ENCODE measurements around the gene MT1G. TPM values are rescaled to one million over a fixed set of nuclear protein-coding genes. Genes with fewer than 3 reads are reported as not detected.
"Not testable (repeated sequence)": the region's sequence is repeated elsewhere in the genome, so short reads cannot be mapped to it uniquely, and the experiment has no call there.

The MT1G gene
- 10 to 100 TPM; 15.3 to 16.6 TPM for total RNA-seq

DNA sequence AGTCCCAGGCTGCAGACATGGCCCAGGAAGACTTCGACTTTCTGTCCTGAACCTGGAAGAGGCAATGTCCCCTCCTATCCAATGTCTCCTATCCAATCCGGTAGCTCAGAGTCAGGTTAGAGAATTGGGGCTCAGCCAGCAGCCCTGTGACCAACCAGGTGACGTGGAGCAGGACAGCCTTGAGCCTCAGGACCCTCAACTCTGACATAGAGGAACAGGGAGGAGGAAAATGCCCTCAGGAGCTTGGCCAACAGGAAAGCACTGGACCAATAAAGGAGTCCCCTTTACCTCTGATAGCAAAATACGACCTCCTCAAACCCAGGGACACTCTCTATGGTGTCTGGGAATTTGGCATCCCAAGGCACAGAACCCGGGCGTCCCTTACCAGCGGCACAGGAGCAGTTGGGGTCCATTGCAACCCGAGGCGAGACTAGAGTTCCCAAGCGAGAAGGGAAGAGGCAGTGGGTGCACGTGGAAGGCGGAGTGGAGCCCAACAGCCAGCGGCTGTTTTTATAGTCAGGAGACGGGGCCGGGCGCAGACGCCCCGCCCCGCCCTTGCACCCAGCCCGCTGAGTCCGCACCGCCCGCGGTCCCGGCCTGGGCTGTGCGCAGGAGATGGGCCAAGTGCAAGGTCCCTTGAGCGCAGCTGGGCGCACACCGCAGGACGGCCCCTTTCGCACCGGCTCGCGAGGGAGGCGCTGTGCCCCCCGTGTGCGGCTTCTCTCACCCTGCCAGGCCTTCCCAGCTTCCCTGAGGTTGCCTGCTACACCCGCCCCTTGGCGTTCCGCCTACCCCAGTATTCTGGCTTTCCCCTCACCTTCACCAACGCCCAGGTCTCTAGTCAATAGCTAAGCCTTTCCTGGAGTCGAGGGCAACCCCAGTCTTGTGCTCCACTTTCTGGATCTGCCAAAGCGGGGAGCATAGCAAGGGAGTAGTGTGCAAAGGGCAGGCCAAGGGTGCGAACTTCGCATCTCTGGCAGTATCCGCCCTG, at the start of gene MT1G:
TSS of gene MT1G (minus strand) at position 485 of the 991 bp plus-strand sequence. CDS start at position 413, 72 bp downstream.
- ChIA-PET POLR2A (no interaction called here), CTCF (interaction anchor here (0.9 to 1.5 kb wide), 3 partner anchors 8 to 14 kb away, joined by 3 to 6 read pairs (median 3); partner anchors contain the start of gene MT1X)

- POLR2A ChIA-PET, result not testable (repeated sequence)
- CTCF ChIA-PET, result interaction anchor here (1.5 kb wide), 1 partner anchor 16 kb away, joined by 7 read pairs; no protein-coding TSS in a partner anchor
Observed at GRCh38 chr16:56717532-56717931, 49.7 kb upstream of the MT1G start.

- ChIA-PET CTCF (interaction anchor here (1.5 kb wide), 1 partner anchor 15 kb away, joined by 7 read pairs; no protein-coding TSS in a partner anchor), POLR2A (no interaction called here)
Observed at GRCh38 chr16:56716761-56717160, 48.9 kb upstream of the MT1G start.

GRCh38 chr16:56715126-56715525, 47.3 kb upstream of the MT1G start:
- CTCF ChIA-PET, result no interaction called here
- POLR2A ChIA-PET, result no interaction called here

GRCh38 chr16:56713794-56714193, 45.9 kb upstream of the MT1G start:
- CTCF ChIA-PET, result no interaction called here
- POLR2A ChIA-PET, result interaction anchor here (0.7 kb wide), 1 partner anchor 421 kb away, joined by 4 read pairs; no protein-coding TSS in a partner anchor

- CTCF ChIA-PET, result interaction anchor here (1.5 kb wide), 1 partner anchor 10 kb away, joined by 6 read pairs; no protein-coding TSS in a partner anchor
- POLR2A ChIA-PET, result no interaction called here
Observed at GRCh38 chr16:56711862-56712261, 44.0 kb upstream of the MT1G start.

DNA sequence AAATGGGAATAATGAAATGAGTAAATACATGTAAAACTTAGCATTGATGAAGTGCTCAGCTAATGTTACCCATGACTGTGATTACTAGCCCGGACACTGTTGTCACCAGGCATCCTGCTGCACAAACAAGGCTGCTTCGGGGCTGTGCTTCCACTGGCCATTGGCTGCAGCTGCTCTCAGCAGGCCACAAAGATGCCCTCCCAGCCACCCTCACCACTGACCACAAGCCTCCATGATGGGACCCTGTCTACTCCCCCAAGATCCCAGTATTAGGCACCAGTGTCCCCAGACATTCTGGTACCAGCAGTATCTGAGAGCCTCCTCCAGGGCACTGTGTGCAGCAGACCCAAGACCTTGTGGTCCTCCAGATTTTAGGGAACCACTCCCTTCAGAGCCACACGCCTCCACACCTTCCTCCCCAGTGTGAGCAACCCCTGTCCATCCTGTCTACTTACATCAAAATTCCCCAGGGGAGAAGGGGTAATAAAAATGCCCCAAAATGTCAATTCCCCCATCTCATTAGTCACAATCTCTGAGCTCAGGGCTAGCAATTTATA, 42.4 kb upstream of the MT1G start:
- POLR2A ChIA-PET, result no interaction called here
- CTCF ChIA-PET, result no interaction called here

DNA sequence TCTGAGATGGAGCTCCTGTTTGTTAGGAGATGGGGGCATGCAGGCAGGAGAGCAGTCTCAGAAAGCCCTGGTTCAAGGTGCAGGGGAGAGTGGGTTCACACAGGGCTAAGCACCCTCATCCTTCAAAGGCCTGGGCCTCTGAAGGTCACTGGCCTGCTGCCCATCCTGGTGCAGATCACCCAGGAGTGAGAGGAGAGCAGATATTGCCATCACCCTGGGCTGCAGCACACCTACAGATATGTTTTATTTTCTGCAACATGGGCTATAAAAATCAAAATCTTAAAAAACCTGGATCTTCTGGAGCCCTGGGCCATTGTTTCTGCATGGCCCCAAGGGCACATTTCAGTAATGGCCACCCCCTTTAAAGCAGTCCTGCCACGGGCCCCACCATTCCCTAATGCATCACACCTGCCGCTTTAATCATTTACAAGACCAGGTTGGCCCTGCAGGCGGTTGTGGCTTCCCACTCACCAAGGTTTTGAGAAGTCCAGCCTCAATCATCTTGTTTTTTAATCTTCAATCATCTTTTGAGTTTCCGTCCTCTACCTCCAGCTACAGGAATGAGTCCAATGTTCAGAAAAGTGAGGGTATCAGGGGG, 41.7 kb upstream of the MT1G start:
- ChIA-PET CTCF (no interaction called here), POLR2A (interaction anchor here (0.6 kb wide), 1 partner anchor 33 kb away, joined by 3 read pairs; no protein-coding TSS in a partner anchor)

- ChIA-PET POLR2A (interaction anchor here (0.6 to 1.0 kb wide), 2 partner anchors 34 to 223 kb away, joined by 3 read pairs; partner anchors contain the start of gene HERPUD1), CTCF (interaction anchor here (0.6 kb wide), 1 partner anchor 111 kb away, joined by 3 read pairs; no protein-coding TSS in a partner anchor)
Observed at GRCh38 chr16:56708525-56709442, 40.9 kb upstream of the MT1G start.

- ChIA-PET POLR2A (interaction anchor here (0.7 kb wide), 1 partner anchor 167 kb away, joined by 4 read pairs; no protein-coding TSS in a partner anchor), CTCF (interaction anchor here (0.7 to 3.9 kb wide), 7 partner anchors 14 to 282 kb away, joined by 3 to 48 read pairs (median 7); no protein-coding TSS in a partner anchor)
Observed at GRCh38 chr16:56702836-56703235, 35.0 kb upstream of the MT1G start.

DNA sequence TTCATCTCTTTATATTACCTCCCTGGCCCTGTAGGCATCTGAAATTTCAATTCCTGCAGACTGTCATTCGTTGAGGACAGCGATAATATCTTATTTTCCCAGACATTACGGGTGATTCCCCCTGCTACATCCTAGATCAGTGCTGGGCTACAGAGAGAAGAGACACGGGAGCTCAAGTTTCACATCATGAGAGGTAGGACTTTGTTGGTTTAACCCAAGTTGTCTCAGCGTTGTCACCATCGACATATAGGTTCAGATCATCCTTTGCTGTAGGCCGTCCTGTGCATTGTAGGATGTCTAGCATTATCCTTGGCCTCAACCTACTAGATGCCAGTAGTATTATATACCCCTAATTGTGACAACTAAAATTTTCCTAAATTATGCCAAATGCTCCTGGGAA, 33.7 kb upstream of the MT1G start:
- POLR2A ChIA-PET, result interaction anchor here (1.9 kb wide), 1 partner anchor 19 kb away, joined by 7 read pairs; no protein-coding TSS in a partner anchor

GRCh38 chr16:56700631-56701030, 32.8 kb upstream of the MT1G start:
- CTCF ChIA-PET, result interaction anchor here (0.6 to 3.9 kb wide), 7 partner anchors 22 to 183 kb away, joined by 3 to 48 read pairs (median 4); partner anchors contain the start of gene MT1A
- POLR2A ChIA-PET, result interaction anchor here (1.9 kb wide), 1 partner anchor 18 kb away, joined by 7 read pairs; no protein-coding TSS in a partner anchor

More for the DNA sequence above, 33.7 kb upstream of the MT1G start:
- CTCF ChIA-PET, result interaction anchor here (0.6 to 3.9 kb wide), 23 partner anchors 11 to 228 kb away, joined by 3 to 48 read pairs (median 4); partner anchors contain the start of gene BBS2

GRCh38 chr16:56700195-56700594, 32.3 kb upstream of the MT1G start:
- ChIA-PET CTCF (interaction anchor here (0.6 to 3.9 kb wide), 5 partner anchors 22 to 124 kb away, joined by 3 to 48 read pairs (median 3); partner anchors contain the start of gene MT1A), POLR2A (no interaction called here)

DNA sequence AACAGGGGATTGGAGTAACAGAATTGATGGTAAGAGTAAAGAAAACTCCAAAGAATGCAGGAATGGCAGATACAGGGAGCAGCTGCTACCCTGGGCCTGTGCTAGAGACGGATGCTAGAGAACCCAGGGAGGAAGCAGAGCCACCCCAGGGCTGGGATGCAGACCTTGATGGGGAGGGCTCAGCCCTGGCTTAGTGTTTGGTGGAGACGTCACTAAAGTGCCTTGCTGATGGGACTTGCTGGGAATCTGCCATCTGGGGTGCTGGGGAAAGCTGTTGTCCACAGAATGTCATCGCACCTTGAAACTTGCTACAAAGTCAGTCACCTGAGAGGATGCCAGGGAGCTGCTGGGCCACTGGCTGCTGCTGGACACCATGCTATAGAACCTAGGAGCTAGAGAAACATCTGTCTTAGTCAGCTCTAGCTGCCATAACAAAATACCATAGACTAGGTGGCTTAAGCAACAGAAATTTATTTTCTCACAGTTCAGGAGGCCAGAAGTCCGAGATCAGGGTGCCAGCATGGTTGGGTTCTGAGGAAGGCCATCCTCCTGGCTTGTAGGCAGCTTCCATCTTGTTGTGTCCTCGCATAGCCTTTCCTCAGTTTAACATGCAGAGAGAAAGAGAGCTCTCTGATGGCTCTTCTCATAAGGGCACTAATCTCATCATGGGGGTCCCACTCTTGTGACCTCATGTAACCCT, 29.7 kb upstream of the MT1G start:
- POLR2A ChIA-PET, result no interaction called here
- CTCF ChIA-PET, result no interaction called here

- ChIA-PET CTCF (interaction anchor here (0.8 to 1.6 kb wide), 2 partner anchors 17 to 118 kb away, joined by 4 to 6 read pairs; no protein-coding TSS in a partner anchor), POLR2A (no interaction called here)
Observed at GRCh38 chr16:56695246-56695645, 27.4 kb upstream of the MT1G start.

- ChIA-PET POLR2A (no interaction called here), CTCF (no interaction called here)
Observed at GRCh38 chr16:56691885-56692284, 24.0 kb upstream of the MT1G start.

DNA sequence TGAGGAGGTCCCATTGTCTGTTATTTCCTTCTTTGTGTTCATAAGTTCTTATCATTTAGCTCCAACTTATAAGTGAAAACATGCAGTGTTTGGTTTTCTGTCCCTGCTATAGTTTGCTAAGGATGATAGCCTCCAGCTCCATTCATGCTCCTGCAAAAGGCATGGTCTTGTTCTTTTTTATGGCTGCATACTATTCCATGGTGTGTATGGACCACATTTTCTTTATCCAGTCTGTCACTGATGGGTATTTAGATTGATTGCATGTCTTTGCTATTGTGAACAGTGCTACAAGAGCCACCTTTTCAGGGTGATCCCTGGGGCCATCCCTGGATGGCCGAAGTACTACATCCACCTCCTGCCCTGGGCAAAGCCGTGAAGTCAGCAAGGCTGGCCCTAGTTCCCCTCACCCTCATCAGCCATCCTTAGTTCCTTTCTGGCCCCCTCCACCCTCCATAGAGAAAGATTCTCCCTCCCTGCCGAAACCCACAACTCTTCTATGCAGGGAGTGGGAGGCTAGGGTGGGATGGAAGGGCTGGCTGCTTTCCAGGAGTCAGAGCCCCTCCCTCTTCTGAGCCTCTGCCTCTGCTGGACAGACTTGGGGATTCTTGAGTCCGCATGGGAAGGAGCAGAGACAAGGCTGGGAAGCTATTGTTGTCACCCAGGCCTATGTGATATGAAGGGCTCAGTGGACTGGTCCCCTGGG, 22.7 kb upstream of the MT1G start:
- POLR2A ChIA-PET, result no interaction called here
- CTCF ChIA-PET, result interaction anchor here (1.0 kb wide), 1 partner anchor 11 kb away, joined by 4 read pairs; no protein-coding TSS in a partner anchor

Data from activated CD8-positive, alpha-beta memory T cell treated with anti-CD3 and anti-CD28 coated beads for 36 hours (primary cell).